ENCODE data around the gene KRT17.

KRT17 gene

GRCh38 chr17:41624208-41625101, at the start of gene KRT17:
KRT17 (minus strand) TSS chr17:41624575; CDS start chr17:41624509, 66 bp downstream.
- DNase-seq: no peak

- DNase-seq: no peak
Observed at GRCh38 chr17:41672153-41672552, 47.8 kb upstream of the KRT17 start.

- DNase-seq: no peak
Observed at GRCh38 chr17:41667280-41668041, 43.1 kb upstream of the KRT17 start.

- DNase-seq: peak; percentile 73
Observed at GRCh38 chr17:41666708-41667279, 42.4 kb upstream of the KRT17 start.

GRCh38 chr17:41666237-41666641, 41.9 kb upstream of the KRT17 start:
- no peak for DNase-seq

- peak; percentile 80 for DNase-seq
Observed at GRCh38 chr17:41665566-41666236, 41.3 kb upstream of the KRT17 start.

- no peak for DNase-seq
Observed at GRCh38 chr17:41664587-41665565, 40.5 kb upstream of the KRT17 start.

GRCh38 chr17:41664172-41664457, 39.7 kb upstream of the KRT17 start:
- DNase-seq: no peak

- peak; percentile 45 for DNase-seq
Observed at GRCh38 chr17:41663451-41664171, 39.2 kb upstream of the KRT17 start.

- DNase-seq: no peak
Observed at GRCh38 chr17:41660221-41660711, 35.9 kb upstream of the KRT17 start.

- DNase-seq: peak; percentile 94
Observed at GRCh38 chr17:41659427-41660212, 35.2 kb upstream of the KRT17 start.

GRCh38 chr17:41658846-41659245, 34.5 kb upstream of the KRT17 start:
- DNase-seq: no peak

GRCh38 chr17:41657936-41658335, 33.6 kb upstream of the KRT17 start:
- no peak for DNase-seq

GRCh38 chr17:41657176-41657754, 32.9 kb upstream of the KRT17 start:
- DNase-seq: no peak

- DNase-seq: no peak
Observed at GRCh38 chr17:41656249-41657023, 32.1 kb upstream of the KRT17 start.

GRCh38 chr17:41655611-41656111, 31.3 kb upstream of the KRT17 start:
- DNase-seq: peak; percentile 78

- DNase-seq: no peak
Observed at GRCh38 chr17:41654678-41655607, 30.6 kb upstream of the KRT17 start.
